Stimulated activated memory B cell treated with anti-CD40 and anti-IgM and Interleukin-4, amounts not matched to agents 10 μg/mL and 1 μg/mL and 100 μg/mL, for 72 hours (primary cell): Measurements from ENCODE around the gene SPOP.
A peak's percentile ranks its signal among the peaks of the same experiment; 100 is the strongest.
"Not testable (repeated sequence)": the region's sequence is repeated elsewhere in the genome, so short reads cannot be mapped to it uniquely, and the experiment has no call there.

Source experiments
- ATAC-seq: fragments of 150-1000 bp; cut with Tn5 transposase; 2 replicates; pipeline ENCODE4 v1.10.0; 2021
- H3K27ac Mint-ChIP-seq: one replicate; pipeline ENCODE4 v1.8.0; 2022; ENCODE audit warnings: mild to moderate bottlenecking, mixed read lengths
- H3K27me3 Mint-ChIP-seq: one replicate; pipeline ENCODE4 v1.8.0; 2022; ENCODE audit warnings: mixed read lengths
- H3K36me3 Mint-ChIP-seq: one replicate; pipeline ENCODE4 v1.8.0; 2022; ENCODE audit warnings: mixed read lengths
- H3K4me1 Mint-ChIP-seq: one replicate; pipeline ENCODE4 v1.8.0; 2022; ENCODE audit warnings: mixed read lengths
- H3K4me3 Mint-ChIP-seq: one replicate; pipeline ENCODE4 v1.8.0; 2022; ENCODE audit warnings: mild to moderate bottlenecking, moderate library complexity, mixed read lengths
- H3K9me3 Mint-ChIP-seq: one replicate; pipeline ENCODE4 v1.8.0; 2022; ENCODE audit warnings: mixed read lengths

SPOP gene

DNA sequence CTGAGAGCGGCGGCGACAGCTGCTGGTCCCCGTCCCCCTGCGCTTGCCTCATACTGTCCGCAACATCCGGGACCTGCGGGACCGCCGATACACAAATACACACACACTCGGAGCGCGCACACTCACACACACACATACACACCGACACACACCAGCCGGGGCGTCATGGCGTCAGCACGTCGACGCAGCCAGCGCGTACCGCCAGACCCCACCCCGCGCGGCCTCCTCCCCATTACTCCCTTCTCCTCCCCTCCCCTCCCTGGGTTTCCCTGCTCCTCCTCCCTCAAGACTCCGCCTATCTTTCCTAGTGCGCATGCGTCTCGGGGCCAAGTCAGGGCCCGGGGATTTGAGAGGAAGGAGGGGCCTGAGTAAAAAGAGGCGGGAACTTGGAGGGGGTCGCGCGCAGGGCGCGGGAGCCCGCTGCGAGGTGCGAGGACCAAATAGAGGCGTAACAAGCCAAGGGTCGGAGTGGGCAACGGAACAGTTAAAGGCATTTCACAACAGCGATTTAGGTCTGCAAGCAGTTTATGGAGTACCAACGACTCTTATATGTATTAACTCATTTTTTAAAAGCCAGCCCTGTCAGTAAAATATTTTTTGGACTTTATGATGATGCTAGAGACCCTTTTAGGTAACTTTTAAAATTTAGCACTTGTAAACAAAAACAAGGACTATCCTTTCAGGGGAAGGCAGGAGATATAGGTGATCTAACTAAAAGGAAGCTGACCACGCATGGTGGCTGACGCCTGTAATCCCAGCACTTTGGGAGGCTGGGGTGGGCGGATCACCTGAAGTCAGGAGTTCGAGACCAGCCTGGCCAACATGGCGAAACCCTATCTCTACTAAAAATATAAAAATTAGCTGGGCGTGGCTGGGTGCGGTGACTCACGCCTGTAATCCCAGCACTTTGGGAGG lies at the start of gene SPOP:
TSS of gene SPOP (minus strand) at position 165 of the 915 bp plus-strand sequence. CDS start 55,287 bp downstream, outside the sequence.
- peaks cover 43% of the 10 kb centered on the region for H3K4me1 Mint-ChIP-seq
- H3K9me3 Mint-ChIP-seq: no peaks in the 10 kb centered on the region
- no peaks in the 10 kb centered on the region for H3K27me3 Mint-ChIP-seq
- H3K36me3 Mint-ChIP-seq: peaks cover 7% of the 10 kb centered on the region
- H3K27ac Mint-ChIP-seq: peak within 1 kb of the TSS; percentile 91
- peak; percentile 97 for ATAC-seq
- peak within 1 kb of the TSS; percentile 83 for H3K4me3 Mint-ChIP-seq

GRCh38 chr17:49727380-49727779 lies 49.5 kb upstream of the SPOP start:
- H3K4me1 Mint-ChIP-seq: peaks cover 52% of the 10 kb centered on the region

GRCh38 chr17:49725452-49726130 lies 47.7 kb upstream of the SPOP start:
- peak overlapping the region; percentile 17 for H3K27ac Mint-ChIP-seq
- peaks cover 44% of the 10 kb centered on the region for H3K4me1 Mint-ChIP-seq
- H3K9me3 Mint-ChIP-seq: no peaks in the 10 kb centered on the region
- peaks cover 47% of the 10 kb centered on the region for H3K36me3 Mint-ChIP-seq
- no peak for ATAC-seq
- H3K27me3 Mint-ChIP-seq: no peaks in the 10 kb centered on the region
- H3K4me3 Mint-ChIP-seq: no peak overlapping the region

More at GRCh38 chr17:49727380-49727779, 49.5 kb upstream of the SPOP start:
- no peak for ATAC-seq
- Mint-ChIP-seq H3K36me3 (peaks cover 50% of the 10 kb centered on the region), H3K4me3 (no peak overlapping the region), H3K27me3 (no peaks in the 10 kb centered on the region), H3K9me3 (no peaks in the 10 kb centered on the region), H3K27ac (no peak overlapping the region)

DNA sequence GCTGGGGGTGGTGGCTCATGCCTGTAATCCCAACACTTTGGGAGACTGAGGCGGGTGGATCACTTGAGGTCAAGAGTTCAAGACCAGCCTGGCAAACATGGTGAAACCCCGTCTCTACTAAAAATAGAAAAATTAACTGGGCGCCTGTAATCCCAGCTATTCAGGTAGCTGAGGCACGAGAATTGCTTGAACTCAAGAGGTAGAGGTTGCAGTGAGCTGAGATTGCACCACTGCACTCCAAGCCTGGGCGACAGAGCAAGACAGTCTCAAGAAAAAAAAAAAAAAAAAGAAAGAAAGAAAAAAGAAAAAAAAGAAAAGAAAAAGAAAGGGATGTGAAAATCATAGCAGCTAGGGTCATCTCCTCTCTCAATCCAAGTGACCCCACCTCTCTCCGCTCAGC lies 46.7 kb upstream of the SPOP start:
- peak overlapping the region; percentile 17 for H3K27ac Mint-ChIP-seq
- H3K4me1 Mint-ChIP-seq: peaks cover 35% of the 10 kb centered on the region
- H3K9me3 Mint-ChIP-seq, H3K27me3 Mint-ChIP-seq, ATAC-seq, H3K4me3 Mint-ChIP-seq: not testable (repeated sequence)
- peaks cover 53% of the 10 kb centered on the region for H3K36me3 Mint-ChIP-seq

DNA sequence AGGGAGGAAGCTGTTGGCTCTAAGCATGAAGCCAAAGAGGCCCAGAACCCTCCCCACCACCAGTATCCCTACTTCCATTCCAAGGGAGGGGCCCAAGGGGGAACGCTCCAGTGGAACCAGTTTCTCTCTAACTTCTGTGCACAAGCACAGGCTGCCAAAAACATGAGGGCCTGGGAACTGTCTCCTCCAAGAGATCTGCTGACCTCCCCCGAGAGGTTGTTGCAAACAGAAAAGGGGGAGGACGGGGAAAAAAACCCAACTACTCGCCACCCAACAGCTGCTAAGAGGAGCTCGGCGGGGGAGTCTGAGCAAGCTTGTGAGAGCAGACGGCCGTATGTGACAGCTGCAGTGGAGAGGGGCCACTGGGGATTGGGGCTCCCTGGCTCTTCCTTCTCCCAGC lies 45.5 kb upstream of the SPOP start:
- no peak overlapping the region for H3K4me3 Mint-ChIP-seq
- no peaks in the 10 kb centered on the region for H3K9me3 Mint-ChIP-seq
- no peaks in the 10 kb centered on the region for H3K27me3 Mint-ChIP-seq
- no peak for ATAC-seq
- H3K27ac Mint-ChIP-seq: peak overlapping the region; percentile 6
- peaks cover 25% of the 10 kb centered on the region for H3K4me1 Mint-ChIP-seq
- peaks cover 51% of the 10 kb centered on the region for H3K36me3 Mint-ChIP-seq

GRCh38 chr17:49722066-49722465 lies 44.2 kb upstream of the SPOP start:
- H3K4me3 Mint-ChIP-seq: no peak overlapping the region
- peaks cover 55% of the 10 kb centered on the region for H3K36me3 Mint-ChIP-seq
- ATAC-seq: no peak
- H3K27ac Mint-ChIP-seq: peak overlapping the region; percentile 40
- H3K9me3 Mint-ChIP-seq: no peaks in the 10 kb centered on the region
- H3K27me3 Mint-ChIP-seq: no peaks in the 10 kb centered on the region
- peaks cover 27% of the 10 kb centered on the region for H3K4me1 Mint-ChIP-seq

- peaks cover 69% of the 10 kb centered on the region for H3K36me3 Mint-ChIP-seq
- no peak overlapping the region for H3K4me3 Mint-ChIP-seq
- no peak for ATAC-seq
- no peaks in the 10 kb centered on the region for H3K9me3 Mint-ChIP-seq
- no peaks in the 10 kb centered on the region for H3K27me3 Mint-ChIP-seq
- no peak overlapping the region for H3K27ac Mint-ChIP-seq
- peaks cover 23% of the 10 kb centered on the region for H3K4me1 Mint-ChIP-seq
Measured at GRCh38 chr17:49717371-49717861, 39.5 kb upstream of the SPOP start.

- Mint-ChIP-seq H3K27me3 (no peaks in the 10 kb centered on the region), H3K27ac (no peak overlapping the region), H3K9me3 (no peaks in the 10 kb centered on the region), H3K36me3 (peaks cover 63% of the 10 kb centered on the region), H3K4me1 (peaks cover 23% of the 10 kb centered on the region), H3K4me3 (no peak overlapping the region)
- no peak for ATAC-seq
Measured at GRCh38 chr17:49716668-49717364, 38.9 kb upstream of the SPOP start.

GRCh38 chr17:49715717-49716279 lies 37.9 kb upstream of the SPOP start:
- Mint-ChIP-seq H3K36me3 (peaks cover 72% of the 10 kb centered on the region), H3K4me3 (no peak overlapping the region), H3K9me3 (no peaks in the 10 kb centered on the region), H3K4me1 (peaks cover 23% of the 10 kb centered on the region), H3K27ac (peak overlapping the region; percentile 2), H3K27me3 (no peaks in the 10 kb centered on the region)
- no peak for ATAC-seq

- Mint-ChIP-seq H3K4me1 (peaks cover 23% of the 10 kb centered on the region), H3K27me3 (no peaks in the 10 kb centered on the region), H3K9me3 (no peaks in the 10 kb centered on the region), H3K27ac (peak overlapping the region; percentile 2), H3K36me3 (peaks cover 75% of the 10 kb centered on the region), H3K4me3 (no peak overlapping the region)
- no peak for ATAC-seq
Measured at GRCh38 chr17:49715216-49715615, 37.3 kb upstream of the SPOP start.

GRCh38 chr17:49708515-49709183 lies 30.8 kb upstream of the SPOP start:
- peak; percentile 0 for ATAC-seq
- Mint-ChIP-seq H3K4me3 (peak overlapping the region; percentile 89), H3K9me3 (no peaks in the 10 kb centered on the region), H3K27me3 (no peaks in the 10 kb centered on the region), H3K4me1 (peaks cover 39% of the 10 kb centered on the region), H3K27ac (peak overlapping the region; percentile 95), H3K36me3 (peaks cover 29% of the 10 kb centered on the region)

- Mint-ChIP-seq H3K36me3 (peaks cover 26% of the 10 kb centered on the region), H3K27me3 (no peaks in the 10 kb centered on the region), H3K27ac (peak within 1 kb of the TSS; percentile 95), H3K9me3 (no peaks in the 10 kb centered on the region), H3K4me1 (peaks cover 39% of the 10 kb centered on the region), H3K4me3 (peak within 1 kb of the TSS; percentile 89)
- peak; percentile 98 for ATAC-seq
Measured at GRCh38 chr17:49707608-49708514, 30.0 kb upstream of the SPOP start, which contains the start of gene SLC35B1. SLC35B1 (minus strand) TSS chr17:49707964; CDS start chr17:49707833, 131 bp downstream.

GRCh38 chr17:49707246-49707607 lies 29.3 kb upstream of the SPOP start:
- Mint-ChIP-seq H3K4me3 (peak overlapping the region; percentile 89), H3K27ac (peak overlapping the region; percentile 95), H3K4me1 (peaks cover 39% of the 10 kb centered on the region), H3K27me3 (no peaks in the 10 kb centered on the region), H3K36me3 (peaks cover 26% of the 10 kb centered on the region), H3K9me3 (no peaks in the 10 kb centered on the region)
- ATAC-seq: no peak
